GM21390 (cell line): ENCODE measurements around the gene ARHGAP42.

ENCODE experiments used
- ATAC-seq: cut with Tn5 transposase; IDR thresholded peaks from one replicate; pipeline ENCODE4 v1.9.1; 2021; ENCODE audit not compliant: unreplicated experiment

ARHGAP42 gene

DNA sequence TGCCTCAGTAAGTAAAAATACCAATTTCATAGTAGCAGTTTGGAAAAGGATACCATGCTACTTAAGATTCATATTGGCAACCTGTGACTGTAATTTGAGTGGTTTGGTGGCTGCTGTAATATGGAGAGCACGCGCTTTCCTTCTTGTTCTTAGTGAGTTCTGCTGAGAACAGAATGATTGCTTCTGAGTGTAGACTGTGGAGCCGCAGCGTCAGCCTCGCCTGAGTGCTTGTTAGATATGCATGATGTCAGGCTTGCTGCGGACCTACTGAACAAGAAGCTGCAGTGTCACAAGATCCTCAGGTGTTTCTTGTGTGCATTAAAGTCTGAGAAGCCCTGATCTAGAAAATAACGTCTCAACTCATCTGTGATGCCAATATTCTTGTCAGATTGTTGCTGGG, 143.2 kb downstream of the ARHGAP42 start:
- ATAC-seq: no peak

GRCh38 chr11:100830978-100831732, 144.1 kb downstream of the ARHGAP42 start:
- ATAC-seq: no peak

- ATAC-seq: no peak
Observed at GRCh38 chr11:100831929-100832494, 144.9 kb downstream of the ARHGAP42 start.

DNA sequence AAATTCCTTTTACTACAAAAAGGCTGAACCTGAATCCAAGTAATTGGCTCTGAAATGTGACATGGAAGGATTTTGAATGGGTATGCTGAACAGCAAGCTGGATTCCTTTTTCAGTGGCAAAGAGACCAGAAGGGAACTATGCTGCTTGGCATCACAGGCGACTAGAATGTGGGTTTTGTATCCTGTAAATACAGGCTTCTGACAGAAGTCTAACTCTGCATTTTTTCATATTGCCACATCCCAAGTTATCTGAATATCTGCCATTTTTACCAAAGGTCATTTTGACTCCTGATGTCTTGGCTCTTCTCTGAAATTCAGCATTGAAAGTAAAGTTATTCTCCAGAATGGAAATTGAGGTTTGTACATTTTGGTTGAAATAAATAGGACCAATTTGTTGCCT, 145.7 kb downstream of the ARHGAP42 start:
- no peak for ATAC-seq

GRCh38 chr11:100833276-100833675, 146.2 kb downstream of the ARHGAP42 start:
- ATAC-seq: no peak

- ATAC-seq: no peak
Observed at GRCh38 chr11:100835854-100836253, 148.8 kb downstream of the ARHGAP42 start.

- ATAC-seq: no peak
Observed at GRCh38 chr11:100837311-100837710, 150.2 kb downstream of the ARHGAP42 start.

DNA sequence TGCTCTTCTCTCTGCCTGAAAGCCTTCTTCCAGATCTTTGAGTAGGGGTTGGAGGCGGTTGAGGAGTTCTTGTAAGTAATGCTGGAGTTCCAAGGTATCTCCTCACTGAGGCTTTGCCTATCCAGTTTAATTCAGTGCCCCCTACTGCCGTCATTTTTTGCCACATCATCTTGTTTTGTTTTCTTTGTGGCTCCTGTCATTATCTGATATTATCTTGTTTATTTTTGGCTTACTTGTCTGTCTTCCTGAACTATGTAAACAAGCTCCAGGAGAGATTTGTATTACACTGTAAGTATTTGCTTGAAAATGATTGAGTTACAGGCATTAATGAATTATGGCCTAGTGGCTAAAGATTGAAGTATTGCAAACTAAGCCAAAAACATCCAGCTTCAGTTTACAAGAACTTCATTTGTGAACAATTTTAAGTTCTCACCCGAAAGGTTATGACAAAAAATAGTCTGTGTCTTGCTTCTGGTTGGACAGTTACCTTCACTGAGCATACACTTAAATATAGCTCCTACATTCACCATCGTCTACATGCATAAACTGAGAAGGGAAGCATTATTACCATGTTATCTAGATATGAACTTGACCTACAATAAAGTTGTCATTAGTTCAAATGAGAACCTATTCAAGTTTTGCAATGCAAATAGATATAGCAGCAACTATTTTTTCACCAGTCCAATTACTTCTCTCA, 154.8 kb downstream of the ARHGAP42 start:
- no peak for ATAC-seq

- no peak for ATAC-seq
Observed at GRCh38 chr11:100847696-100848216, 160.7 kb downstream of the ARHGAP42 start.

DNA sequence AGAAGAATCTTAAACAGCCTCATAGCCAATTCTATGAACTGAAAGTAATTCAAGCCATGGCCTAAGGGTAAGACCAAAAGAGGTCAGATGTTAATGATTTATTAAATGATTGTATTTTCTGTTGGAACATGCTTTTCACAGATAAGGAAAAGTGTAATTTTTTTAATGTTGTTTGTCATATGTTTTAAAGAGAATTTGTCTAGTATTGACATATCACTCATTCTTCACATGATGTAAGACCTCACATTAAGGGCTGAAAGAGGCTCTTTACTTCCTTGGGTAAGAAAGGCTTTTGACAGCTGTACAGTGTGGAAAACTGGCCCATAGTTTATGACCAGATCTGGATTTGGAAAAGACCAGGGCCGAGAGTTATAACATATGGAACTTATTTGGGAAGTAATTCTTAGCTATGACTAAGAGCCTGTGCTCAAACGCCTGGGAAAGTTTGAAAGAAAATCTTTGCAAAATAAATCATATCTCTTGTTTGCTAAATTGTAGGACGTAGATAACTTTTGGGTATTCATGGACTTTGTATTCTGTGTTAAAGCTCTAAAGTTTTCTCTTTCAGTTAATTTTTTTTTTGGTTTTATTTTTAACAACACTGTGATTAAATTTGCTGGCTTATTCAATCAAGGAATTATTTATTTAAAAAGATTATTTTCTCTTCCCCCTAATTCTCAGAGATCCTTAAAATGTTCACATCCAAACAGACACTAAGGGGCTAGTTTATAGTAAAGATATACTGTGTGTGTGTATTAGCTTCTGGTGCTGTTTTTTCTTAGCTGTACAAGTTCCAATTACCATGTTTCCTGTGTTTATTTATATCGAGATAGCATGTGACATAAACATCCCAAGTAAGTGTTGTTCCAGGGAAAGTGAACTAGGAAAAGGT, 162.2 kb downstream of the ARHGAP42 start:
- no peak for ATAC-seq

DNA sequence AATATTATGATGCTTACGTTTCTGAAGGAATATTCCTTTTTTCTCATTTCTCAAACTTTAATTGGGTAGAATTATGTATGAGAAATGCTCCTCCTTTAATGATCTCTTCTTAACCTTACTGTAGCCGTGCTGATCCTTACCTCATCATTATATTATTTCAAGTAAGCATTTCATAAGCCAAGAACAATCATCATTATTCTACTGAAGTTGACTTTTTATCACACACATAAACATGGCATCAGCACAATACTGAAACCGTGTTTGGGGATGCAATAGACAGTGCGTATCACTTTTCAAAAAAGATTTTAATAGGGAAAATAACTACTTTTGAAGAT, 162.8 kb downstream of the ARHGAP42 start:
- no peak for ATAC-seq

DNA sequence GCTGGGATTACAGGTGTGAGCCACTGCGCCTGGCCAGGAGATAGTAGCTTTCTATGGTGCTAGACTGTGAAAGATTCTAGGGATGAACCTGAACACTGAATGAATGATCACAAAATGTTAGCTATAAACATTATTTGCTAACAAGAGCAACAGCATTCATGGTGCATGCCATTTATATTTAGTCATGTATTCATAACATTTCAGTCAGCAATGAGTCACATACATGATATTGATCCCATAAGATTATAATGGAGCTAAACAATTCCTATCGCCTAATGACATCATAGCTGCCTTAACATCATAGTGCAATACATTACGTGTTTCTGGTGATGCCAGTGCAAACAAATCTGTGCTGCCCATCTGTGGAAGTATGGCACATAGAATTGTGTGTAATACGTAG, 164.1 kb downstream of the ARHGAP42 start:
- no peak for ATAC-seq

GRCh38 chr11:100851584-100852152, 164.6 kb downstream of the ARHGAP42 start:
- ATAC-seq: no peak

DNA sequence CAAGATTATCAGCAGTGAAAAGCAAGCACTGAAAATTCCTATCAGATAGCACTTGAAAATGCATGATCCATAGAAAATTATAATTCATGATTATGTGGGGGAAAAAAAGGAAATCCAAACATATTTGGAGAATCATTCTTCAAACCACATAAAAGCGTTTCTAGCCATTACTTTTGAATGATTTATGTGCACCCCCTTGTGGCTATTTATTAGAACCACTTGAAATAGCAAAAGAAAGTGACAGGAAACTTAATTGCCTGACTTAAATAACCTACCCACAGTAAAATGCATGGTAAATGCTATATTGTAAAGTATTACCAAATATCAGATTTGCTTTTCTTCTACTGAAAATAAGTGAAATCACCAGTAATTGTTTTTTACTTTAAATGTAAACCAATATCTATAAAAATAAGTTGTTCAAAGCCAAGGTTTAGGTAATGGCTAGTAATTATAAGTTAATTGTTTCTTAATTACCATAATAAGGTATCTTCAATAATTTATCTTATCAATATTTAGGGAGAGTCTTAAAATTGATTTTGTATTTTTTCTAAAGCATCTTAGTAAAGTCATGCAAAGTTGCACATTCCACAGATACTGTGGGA, 168.5 kb downstream of the ARHGAP42 start:
- peak; percentile 62 for ATAC-seq

- ATAC-seq: no peak
Observed at GRCh38 chr11:100857236-100858005, 170.3 kb downstream of the ARHGAP42 start.

- no peak for ATAC-seq
Observed at GRCh38 chr11:100860318-100861155, 173.4 kb downstream of the ARHGAP42 start.

DNA sequence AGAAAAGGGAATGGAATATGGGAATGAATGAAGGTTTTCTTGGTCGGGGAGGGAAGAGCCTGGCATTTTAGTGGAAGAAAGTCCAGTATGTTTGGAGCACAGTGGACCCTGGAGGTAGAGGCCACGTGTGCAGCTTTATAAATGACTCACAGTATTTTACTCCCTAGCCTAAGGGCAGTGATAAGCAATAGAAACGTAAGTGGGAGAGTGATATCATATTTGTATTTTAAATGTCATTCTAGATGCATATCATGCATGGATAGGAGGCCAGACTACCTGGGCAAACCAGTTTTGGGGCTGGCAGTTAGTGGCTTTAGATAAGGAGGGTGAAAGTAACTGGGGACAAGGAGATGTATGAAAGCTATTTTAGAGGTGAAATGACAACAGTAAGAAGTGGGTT, 174.1 kb downstream of the ARHGAP42 start:
- ATAC-seq: no peak

DNA sequence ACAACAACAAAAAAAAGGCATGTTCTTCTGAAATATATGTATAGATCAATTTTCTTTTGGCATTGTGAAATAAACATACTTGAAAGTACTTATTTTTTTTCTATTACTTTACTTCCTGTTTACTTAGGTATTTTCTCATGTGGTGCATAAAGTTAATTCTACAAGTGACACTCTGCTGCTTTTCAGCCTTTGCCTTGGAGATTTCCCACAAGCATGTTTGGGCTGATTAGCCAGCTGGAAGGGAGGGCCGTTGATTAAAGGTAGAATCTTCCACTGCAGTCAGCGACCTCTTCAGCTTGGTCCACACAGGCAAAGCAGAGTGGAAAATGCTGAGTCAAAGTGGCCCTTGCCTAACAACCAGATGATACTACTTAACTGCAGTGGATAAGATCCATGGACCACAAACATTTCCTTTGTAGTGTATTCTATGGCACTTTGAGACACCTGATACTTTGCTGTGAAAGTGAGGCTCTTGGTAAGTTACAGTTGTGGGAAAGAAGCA, 176.0 kb downstream of the ARHGAP42 start:
- ATAC-seq: peak; percentile 86
